ENCODE results near the gene CHST8.

DNA sequence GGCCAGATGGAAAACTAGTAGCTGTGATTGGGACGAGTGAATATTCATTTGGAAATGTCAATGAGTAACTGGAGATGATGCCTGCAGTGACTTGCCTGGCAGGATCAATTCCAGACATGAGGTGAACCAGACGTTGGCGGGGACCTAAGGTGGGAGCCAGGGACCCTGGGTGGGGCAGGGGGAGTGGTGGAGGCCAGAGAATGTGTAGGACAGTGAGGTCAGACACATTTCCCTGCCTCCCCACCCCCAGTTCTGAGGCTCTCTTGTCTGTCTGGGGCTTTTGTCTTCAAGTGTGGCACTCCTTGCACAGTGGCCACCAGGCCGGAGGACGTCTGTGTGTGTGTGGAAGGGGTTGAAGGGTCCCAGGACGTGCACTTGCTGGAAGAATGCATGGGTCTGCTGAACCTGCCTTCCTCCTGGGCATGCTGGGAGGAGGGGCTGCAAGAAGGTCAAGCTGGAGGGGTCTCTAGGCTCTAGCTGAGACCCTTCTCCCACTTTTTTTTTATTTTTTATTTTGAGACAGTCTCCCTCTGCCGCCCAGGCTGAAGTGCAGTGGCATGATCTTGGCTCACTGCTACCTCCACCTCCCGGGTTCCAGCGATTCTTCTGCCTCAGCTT, 51.6 kb downstream of the CHST8 start:
- TF ChIP-seq, protein P1, sequence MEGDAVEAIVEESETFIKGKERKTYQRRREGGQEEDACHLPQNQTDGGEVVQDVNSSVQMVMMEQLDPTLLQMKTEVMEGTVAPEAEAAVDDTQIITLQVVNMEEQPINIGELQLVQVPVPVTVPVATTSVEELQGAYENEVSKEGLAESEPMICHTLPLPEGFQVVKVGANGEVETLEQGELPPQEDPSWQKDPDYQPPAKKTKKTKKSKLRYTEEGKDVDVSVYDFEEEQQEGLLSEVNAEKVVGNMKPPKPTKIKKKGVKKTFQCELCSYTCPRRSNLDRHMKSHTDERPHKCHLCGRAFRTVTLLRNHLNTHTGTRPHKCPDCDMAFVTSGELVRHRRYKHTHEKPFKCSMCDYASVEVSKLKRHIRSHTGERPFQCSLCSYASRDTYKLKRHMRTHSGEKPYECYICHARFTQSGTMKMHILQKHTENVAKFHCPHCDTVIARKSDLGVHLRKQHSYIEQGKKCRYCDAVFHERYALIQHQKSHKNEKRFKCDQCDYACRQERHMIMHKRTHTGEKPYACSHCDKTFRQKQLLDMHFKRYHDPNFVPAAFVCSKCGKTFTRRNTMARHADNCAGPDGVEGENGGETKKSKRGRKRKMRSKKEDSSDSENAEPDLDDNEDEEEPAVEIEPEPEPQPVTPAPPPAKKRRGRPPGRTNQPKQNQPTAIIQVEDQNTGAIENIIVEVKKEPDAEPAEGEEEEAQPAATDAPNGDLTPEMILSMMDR (IDR thresholded peaks at IDR 0.05; ENCODE audit: insufficient read depth, low read length), result no peak
- no peak for TF ChIP-seq POLR2AphosphoS5 (IDR thresholded peaks at IDR 0.05; ENCODE audit: low read depth)
- TF ChIP-seq, protein P2, sequence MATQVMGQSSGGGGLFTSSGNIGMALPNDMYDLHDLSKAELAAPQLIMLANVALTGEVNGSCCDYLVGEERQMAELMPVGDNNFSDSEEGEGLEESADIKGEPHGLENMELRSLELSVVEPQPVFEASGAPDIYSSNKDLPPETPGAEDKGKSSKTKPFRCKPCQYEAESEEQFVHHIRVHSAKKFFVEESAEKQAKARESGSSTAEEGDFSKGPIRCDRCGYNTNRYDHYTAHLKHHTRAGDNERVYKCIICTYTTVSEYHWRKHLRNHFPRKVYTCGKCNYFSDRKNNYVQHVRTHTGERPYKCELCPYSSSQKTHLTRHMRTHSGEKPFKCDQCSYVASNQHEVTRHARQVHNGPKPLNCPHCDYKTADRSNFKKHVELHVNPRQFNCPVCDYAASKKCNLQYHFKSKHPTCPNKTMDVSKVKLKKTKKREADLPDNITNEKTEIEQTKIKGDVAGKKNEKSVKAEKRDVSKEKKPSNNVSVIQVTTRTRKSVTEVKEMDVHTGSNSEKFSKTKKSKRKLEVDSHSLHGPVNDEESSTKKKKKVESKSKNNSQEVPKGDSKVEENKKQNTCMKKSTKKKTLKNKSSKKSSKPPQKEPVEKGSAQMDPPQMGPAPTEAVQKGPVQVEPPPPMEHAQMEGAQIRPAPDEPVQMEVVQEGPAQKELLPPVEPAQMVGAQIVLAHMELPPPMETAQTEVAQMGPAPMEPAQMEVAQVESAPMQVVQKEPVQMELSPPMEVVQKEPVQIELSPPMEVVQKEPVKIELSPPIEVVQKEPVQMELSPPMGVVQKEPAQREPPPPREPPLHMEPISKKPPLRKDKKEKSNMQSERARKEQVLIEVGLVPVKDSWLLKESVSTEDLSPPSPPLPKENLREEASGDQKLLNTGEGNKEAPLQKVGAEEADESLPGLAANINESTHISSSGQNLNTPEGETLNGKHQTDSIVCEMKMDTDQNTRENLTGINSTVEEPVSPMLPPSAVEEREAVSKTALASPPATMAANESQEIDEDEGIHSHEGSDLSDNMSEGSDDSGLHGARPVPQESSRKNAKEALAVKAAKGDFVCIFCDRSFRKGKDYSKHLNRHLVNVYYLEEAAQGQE (IDR thresholded peaks at IDR 0.05; ENCODE audit: insufficient replicate concordance, low read depth), result no peak
- no peak for TF ChIP-seq GABPA (IDR thresholded peaks at IDR 0.05; ENCODE audit: low read depth)

All from HL-60 (cell line).